ENCODE measurements around the gene YPEL2.

YPEL2 gene

DNA sequence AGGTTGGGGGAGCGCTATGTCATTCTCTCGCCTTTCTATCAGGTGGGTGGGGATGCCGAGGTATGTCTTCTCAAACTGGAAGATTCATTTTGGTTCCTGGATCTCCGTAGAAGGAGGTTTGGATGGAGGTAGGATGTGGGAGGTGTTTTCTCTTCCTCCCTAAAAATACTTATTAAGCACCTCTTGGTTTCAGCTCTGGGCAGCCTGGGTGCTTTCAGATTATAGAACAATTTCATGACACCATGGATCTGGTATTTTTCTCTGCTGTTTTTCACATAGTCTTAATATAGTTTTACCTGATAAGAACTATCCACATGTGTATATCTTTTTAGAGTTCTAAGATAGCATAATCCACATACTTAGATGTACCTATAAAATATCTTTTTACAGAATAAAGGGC lies 92.9 kb downstream of the YPEL2 start:
- H3K9ac ChIP-seq (ENCODE audit: low read length): no peak overlapping the region
- no peak overlapping the region for H2AFZ ChIP-seq (ENCODE audit: low read depth, low read length, severe bottlenecking)
- no peaks in the 10 kb centered on the region for H3K79me2 ChIP-seq (ENCODE audit: insufficient read depth, low read length)
- H3K4me2 ChIP-seq (ENCODE audit: low read depth, low read length, poor library complexity, severe bottlenecking): no peak overlapping the region
- no peaks in the 10 kb centered on the region for H3K27me3 ChIP-seq (ENCODE audit: low read length)
- no peaks in the 10 kb centered on the region for H4K20me1 ChIP-seq (ENCODE audit: low read depth, low read length)
- TF ChIP-seq, protein P1, sequence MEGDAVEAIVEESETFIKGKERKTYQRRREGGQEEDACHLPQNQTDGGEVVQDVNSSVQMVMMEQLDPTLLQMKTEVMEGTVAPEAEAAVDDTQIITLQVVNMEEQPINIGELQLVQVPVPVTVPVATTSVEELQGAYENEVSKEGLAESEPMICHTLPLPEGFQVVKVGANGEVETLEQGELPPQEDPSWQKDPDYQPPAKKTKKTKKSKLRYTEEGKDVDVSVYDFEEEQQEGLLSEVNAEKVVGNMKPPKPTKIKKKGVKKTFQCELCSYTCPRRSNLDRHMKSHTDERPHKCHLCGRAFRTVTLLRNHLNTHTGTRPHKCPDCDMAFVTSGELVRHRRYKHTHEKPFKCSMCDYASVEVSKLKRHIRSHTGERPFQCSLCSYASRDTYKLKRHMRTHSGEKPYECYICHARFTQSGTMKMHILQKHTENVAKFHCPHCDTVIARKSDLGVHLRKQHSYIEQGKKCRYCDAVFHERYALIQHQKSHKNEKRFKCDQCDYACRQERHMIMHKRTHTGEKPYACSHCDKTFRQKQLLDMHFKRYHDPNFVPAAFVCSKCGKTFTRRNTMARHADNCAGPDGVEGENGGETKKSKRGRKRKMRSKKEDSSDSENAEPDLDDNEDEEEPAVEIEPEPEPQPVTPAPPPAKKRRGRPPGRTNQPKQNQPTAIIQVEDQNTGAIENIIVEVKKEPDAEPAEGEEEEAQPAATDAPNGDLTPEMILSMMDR (IDR thresholded peaks at IDR 0.05; ENCODE audit: insufficient read depth, low read length, poor library complexity, severe bottlenecking): no peak
- TF ChIP-seq EZH2phosphoT487 (conservative IDR thresholded peaks at IDR 0.05; ENCODE audit: low read length): no peak
- H3K9me2 ChIP-seq (replicated peaks; ENCODE audit: insufficient read depth, low read length): no peaks in the 10 kb centered on the region
- H3K27ac ChIP-seq (ENCODE audit: low read depth, low read length): no peak overlapping the region
- no peaks in the 10 kb centered on the region for H3F3A ChIP-seq (ENCODE audit: insufficient read depth)
- no peaks in the 10 kb centered on the region for H3K36me3 ChIP-seq (ENCODE audit: low read length)
- H3K4me3 ChIP-seq (ENCODE audit: insufficient read depth, low read length, poor library complexity, severe bottlenecking): no peak overlapping the region
- H3K9me3 ChIP-seq (ENCODE audit: insufficient read depth, low read length): no peaks in the 10 kb centered on the region

DNA sequence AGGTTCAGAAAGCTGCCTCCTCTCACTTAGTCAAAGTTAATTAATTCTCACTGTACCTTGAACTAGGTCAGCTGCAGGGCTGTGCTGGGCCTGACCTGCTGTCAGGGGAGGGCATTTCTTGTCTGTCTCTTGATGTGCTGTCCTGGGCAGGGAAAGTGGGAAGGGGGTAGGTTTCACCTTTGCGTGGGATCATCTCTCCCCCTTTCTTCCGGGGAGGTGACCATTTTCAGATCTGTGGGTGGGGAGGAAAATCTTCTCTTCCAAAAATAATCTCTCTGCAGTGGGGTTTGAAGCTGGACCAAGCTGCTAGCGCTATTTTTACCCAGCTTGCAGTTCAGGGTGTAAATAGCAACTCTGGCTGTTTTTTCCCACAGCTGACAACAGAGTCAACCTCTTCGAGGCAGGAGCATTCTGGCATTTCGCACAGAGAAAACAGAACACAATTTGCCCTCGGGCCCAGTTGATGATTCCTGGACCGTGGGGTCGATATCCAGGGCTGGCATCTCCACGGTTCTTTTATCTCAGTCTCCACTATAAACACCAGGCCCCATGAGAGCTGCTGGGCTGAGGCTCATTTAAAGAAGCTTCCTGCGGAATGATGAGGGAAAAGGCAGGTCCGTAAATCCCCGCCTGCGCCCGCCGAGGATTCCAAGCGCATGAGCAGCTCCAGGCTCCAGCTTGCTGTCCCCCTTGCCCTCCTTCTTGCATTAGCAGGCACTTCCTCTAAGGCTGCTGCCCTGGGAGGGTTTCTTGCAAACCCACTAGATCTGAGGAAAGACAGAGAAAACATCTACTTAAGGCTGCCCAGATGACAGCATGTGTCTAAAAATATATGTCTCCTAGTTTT lies 93.9 kb downstream of the YPEL2 start:
- no peaks in the 10 kb centered on the region for H3K79me2 ChIP-seq (ENCODE audit: insufficient read depth, low read length)
- no peaks in the 10 kb centered on the region for H3K9me3 ChIP-seq (ENCODE audit: insufficient read depth, low read length)
- H3K27me3 ChIP-seq (ENCODE audit: low read length): no peaks in the 10 kb centered on the region
- no peaks in the 10 kb centered on the region for H3K36me3 ChIP-seq (ENCODE audit: low read length)
- H2AFZ ChIP-seq (ENCODE audit: low read depth, low read length, severe bottlenecking): no peak overlapping the region
- H3F3A ChIP-seq (ENCODE audit: insufficient read depth): no peaks in the 10 kb centered on the region
- no peak overlapping the region for H3K4me3 ChIP-seq (ENCODE audit: insufficient read depth, low read length, poor library complexity, severe bottlenecking)
- no peak overlapping the region for H3K9ac ChIP-seq (ENCODE audit: low read length)
- no peaks in the 10 kb centered on the region for H3K9me2 ChIP-seq (replicated peaks; ENCODE audit: insufficient read depth, low read length)
- H4K20me1 ChIP-seq (ENCODE audit: low read depth, low read length): no peaks in the 10 kb centered on the region
- no peak overlapping the region for H3K27ac ChIP-seq (ENCODE audit: low read depth, low read length)
- no peak overlapping the region for H3K4me2 ChIP-seq (ENCODE audit: low read depth, low read length, poor library complexity, severe bottlenecking)
- TF ChIP-seq EZH2phosphoT487 (conservative IDR thresholded peaks at IDR 0.05; ENCODE audit: low read length): no peak
- TF ChIP-seq, protein P1 (IDR thresholded peaks at IDR 0.05; ENCODE audit: insufficient read depth, low read length, poor library complexity, severe bottlenecking): no peak

DNA sequence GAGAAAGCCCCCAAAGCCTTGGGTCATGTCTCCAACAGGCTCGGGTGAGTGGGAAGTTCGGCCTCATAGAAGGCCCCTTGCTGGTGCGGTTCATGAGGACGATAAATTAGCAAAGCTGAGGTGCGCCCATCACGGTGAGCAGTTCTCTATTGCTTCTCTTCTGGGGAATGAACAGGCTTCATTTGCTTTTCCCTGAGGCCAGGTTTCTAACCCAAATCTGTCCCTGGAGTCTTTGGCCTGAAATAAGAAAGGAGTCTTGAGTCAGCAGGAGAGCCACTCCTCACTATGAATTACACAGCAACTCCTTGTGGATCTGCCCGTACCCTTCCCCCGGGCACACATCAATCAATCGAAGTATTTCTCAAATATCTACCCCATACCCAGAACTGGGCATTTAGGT lies 94.6 kb downstream of the YPEL2 start:
- H3K79me2 ChIP-seq (ENCODE audit: insufficient read depth, low read length): no peaks in the 10 kb centered on the region
- no peak overlapping the region for H3K27ac ChIP-seq (ENCODE audit: low read depth, low read length)
- no peaks in the 10 kb centered on the region for H3F3A ChIP-seq (ENCODE audit: insufficient read depth)
- no peaks in the 10 kb centered on the region for H3K9me2 ChIP-seq (replicated peaks; ENCODE audit: insufficient read depth, low read length)
- H3K4me3 ChIP-seq (ENCODE audit: insufficient read depth, low read length, poor library complexity, severe bottlenecking): no peak overlapping the region
- H2AFZ ChIP-seq (ENCODE audit: low read depth, low read length, severe bottlenecking): no peak overlapping the region
- TF ChIP-seq, protein P1 (IDR thresholded peaks at IDR 0.05; ENCODE audit: insufficient read depth, low read length, poor library complexity, severe bottlenecking): no peak
- TF ChIP-seq EZH2phosphoT487 (conservative IDR thresholded peaks at IDR 0.05; ENCODE audit: low read length): no peak
- no peaks in the 10 kb centered on the region for H3K9me3 ChIP-seq (ENCODE audit: insufficient read depth, low read length)
- no peak overlapping the region for H3K4me2 ChIP-seq (ENCODE audit: low read depth, low read length, poor library complexity, severe bottlenecking)
- no peaks in the 10 kb centered on the region for H4K20me1 ChIP-seq (ENCODE audit: low read depth, low read length)
- H3K9ac ChIP-seq (ENCODE audit: low read length): no peak overlapping the region
- H3K27me3 ChIP-seq (ENCODE audit: low read length): no peaks in the 10 kb centered on the region
- H3K36me3 ChIP-seq (ENCODE audit: low read length): no peaks in the 10 kb centered on the region

All from SU-DHL-6 (cell line).